HG02840 (cell line): ENCODE results near the gene RADIL.

ENCODE experiments used
- ATAC-seq: cut with Tn5 transposase; IDR thresholded peaks from one replicate; pipeline ENCODE4 v1.9.1; 2021; ENCODE audit warnings: mild to moderate bottlenecking, moderate library complexity, moderate number of reproducible peaks; ENCODE audit not compliant: unreplicated experiment, low FRiP score

RADIL gene

DNA sequence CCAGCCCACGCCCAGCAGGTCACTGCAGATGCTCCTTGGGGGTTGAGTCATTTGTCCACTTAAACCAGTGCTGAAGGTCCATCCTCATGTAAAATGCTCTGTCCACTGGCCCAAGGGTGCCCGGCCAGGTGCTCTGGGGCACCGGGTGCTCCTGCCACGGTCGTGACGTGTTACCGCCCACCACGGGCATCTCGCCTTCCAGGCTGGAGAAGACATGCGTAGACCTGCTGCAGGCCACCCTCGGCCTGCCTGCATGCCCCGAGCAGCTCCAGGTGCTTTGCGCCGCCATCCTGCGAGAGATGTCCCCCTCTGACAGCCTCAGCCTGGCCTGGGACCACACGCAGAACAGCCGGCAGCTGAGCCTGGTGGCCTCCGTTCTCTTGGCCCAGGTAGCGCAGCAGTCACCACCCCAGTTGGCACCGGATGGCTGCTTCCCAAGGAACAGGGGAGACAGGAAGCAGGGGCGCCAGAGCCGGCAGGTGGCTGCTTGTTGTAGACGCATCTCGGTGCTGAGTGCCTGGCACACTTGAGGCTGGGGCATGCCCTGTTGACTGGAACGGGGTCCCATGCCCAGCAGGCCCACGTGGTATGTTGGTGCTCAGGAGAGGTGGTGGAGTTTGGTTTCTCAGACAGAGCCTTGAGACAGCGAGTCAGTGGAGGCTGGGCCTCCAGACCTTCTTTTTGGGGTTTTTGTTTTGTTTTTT lies 102.0 kb downstream of the RADIL start:
- ATAC-seq = no peak

- ATAC-seq = no peak
Observed at GRCh38 chr7:4779118-4779517, 104.4 kb downstream of the RADIL start.

GRCh38 chr7:4775848-4776623 lies 107.5 kb downstream of the RADIL start:
- no peak for ATAC-seq

GRCh38 chr7:4775250-4775847 lies 108.2 kb downstream of the RADIL start, which contains the start of gene AP5Z1:
TSS of gene AP5Z1 (plus strand) at chr7:4775623. CDS start at chr7:4775716, 93 bp downstream.
- peak; percentile 90 for ATAC-seq

- ATAC-seq = peak; percentile 29
Observed at GRCh38 chr7:4774658-4775249, 108.8 kb downstream of the RADIL start.

DNA sequence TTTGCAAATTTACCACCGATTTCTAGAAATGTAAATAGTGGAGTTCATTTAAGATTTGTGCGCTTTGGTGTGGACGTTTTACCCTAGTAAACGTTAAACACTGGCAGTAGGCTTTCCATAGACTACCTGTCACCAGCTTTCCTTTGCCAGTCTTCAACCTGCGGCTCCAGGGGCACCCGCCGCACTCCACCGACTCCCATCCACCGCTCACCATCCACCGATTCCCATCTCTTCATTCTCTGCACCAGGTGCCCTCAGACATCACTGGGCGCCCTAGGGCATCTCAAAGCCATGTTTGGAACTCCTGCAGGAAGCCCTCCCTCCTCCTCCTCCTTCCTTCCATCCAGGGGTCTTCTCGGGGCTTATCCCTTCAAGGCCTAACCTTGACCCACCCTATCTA lies 109.5 kb downstream of the RADIL start:
- ATAC-seq = no peak

- ATAC-seq = no peak
Observed at GRCh38 chr7:4772306-4772705, 111.2 kb downstream of the RADIL start.

GRCh38 chr7:4771737-4772136 lies 111.8 kb downstream of the RADIL start:
- ATAC-seq = no peak

DNA sequence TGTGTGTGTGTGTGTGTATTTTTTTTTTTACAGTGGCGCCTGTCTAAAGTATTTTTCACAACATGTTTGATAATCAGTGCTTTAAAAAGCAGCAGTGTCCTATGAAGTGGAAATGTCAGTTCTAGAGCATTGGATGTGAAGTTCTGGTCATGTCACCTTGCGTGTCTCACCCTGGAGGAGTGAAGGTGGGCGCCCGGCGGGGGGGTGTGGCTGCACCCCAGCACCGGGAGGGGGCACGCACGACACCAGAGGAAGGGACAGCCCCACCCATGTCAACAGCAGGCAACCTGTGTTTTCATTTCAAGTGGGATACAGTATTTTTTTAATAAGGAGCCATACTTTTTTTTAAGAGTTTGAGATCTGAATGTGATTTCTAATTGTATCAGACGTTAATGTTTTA lies 112.6 kb downstream of the RADIL start:
- ATAC-seq = no peak

GRCh38 chr7:4769761-4770160 lies 113.8 kb downstream of the RADIL start:
- ATAC-seq = no peak

DNA sequence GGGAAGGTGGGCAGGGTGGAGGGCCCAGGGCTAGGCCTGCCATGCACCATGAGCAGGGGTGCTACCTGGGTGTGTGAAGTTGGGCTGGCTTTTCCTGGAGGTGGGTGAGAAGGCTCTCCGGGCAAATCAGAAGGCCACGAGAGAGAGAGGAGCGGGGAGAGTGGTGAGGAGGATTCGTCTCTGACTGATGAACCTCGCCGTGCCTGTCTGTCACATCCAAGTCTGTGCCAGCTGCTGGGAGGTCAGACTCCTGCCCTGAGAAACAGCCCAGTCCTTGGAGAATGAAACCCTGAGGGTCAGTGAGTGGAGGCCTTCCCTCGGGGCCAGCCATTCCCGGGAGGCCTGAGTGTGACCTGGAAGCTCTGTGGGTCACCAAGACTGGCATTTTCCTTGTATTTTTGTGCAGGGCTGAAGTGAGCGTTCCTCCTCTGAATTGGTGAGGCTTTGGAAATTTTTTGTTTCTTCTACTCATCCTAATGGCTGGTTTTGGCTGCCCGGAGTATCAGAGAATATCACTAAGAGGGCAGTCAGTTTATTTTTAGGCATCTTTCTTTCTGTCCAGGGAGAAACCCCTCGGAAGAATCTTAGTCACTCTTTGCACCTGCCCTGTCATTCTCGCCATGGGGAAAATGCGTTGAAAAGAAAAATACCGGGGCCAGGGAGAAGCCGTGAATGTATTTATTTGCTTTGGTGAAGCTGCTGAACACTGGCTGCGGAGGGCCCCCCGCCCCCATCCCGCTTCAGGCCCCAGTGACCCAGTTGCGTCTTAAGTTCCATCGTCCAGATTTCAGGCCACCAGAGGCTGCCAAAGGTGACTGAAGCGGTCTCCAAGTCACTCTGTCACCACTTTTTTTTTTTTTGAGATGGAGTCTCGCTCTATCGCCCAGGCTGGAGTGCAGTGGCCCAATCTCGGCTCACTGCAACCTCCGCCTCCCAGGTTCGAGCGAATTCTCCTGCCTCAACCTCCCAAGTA lies 114.6 kb downstream of the RADIL start:
- ATAC-seq = no peak

DNA sequence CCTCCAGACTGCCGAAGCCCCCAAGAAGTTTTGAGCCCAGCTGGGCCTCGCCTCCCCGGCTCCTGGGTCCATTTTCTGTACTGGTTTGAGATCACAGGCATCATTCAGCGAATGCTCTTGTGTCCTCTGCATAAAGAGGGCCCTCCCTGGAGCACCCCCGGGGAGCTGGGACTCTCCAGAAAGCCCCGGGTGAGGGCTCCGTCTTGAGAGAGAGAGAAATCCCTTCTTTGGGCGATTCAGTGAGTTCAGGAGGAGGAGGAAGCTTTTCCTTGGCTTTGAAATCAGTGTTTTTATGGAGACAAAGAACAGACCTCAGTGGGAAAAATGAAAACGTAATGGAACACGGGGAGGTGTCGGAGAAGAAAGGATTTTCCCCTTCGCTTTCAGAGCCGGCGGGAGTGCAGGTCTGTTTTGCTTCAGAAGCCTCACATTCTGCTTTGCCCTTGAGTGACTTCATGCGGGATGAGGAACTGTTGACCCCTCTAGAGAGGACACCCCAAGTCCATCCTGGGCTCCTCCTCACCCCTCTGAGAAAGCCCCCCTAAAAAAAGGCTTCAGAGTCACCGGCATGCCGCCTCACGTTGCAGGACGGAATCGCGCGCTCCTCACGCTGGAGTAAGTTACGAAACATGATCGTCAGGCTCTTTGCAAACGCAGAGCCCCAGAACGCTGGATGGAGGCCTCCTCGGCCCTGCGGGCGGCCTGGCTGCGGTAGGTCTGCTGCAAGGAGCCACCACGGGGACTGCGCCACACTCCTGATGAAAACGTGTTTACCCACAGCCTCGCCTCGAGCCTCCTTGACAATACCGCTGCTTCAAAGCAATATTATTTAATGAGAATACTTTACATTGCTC lies 116.6 kb downstream of the RADIL start:
- ATAC-seq = no peak

DNA sequence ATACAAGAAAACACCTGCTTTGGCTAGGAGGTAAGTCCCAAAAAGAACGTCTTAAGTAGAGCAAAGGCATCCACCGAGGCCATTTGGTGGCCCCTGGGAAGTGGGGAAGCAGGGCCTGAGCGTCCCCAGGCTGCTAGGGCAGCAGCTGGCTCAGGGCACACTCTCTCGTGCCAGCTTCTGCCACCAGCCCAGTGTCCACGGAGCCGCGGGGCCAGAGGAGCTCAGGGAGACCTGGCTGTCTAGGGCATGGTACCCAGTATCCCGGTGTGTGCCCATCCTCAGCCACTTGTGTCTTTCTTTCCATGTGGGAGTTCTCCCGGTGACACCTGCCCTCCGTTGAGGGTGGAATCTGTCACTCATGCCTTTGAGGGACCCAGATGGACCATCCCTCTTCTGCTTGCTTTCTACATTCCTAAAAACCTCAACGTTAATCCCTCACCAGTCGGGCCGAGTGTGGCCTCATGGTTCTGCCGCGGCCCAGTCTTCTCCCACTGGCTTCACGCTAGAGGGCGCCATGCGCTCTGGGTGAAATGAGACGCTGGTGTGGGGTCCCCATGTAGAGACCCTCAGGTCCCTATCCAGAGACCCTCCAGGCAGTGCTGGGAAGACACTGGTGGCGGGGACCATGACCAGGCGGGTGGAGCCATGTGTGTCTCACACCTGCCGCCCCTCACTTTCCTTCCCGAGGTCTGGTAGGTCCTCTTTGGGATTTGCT lies 117.6 kb downstream of the RADIL start:
- ATAC-seq = no peak

DNA sequence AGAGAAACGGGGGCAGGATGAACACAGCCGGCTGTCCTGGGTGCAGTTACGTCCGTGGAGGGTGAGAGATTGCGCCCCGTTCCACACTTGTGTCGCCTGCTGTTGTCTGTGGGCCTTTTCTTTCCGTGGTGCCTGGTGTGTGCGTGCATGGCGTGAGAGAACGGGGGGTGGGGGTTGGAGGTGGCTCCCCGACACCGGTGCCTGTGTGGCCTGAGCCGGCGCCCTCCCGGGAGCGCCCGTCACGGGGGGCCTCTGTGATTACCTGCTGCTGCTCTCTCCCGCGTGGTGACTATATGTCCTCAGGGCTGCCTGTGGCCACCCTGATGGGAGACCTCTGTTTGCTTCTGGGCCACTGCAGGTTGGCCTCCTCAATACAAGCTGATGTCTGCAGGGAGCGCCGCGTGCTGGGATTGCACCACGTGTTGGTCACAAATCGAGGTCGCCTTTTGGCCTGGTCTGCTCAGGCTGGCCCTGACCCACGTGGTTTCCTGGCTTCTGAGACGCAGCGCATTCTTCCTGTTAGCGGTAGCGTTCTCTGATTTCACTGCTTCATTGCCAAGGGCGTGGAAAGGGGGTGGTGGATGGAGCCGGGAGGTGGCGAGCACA lies 119.0 kb downstream of the RADIL start:
- no peak for ATAC-seq

GRCh38 chr7:4763794-4764185 lies 119.7 kb downstream of the RADIL start:
- ATAC-seq = no peak

DNA sequence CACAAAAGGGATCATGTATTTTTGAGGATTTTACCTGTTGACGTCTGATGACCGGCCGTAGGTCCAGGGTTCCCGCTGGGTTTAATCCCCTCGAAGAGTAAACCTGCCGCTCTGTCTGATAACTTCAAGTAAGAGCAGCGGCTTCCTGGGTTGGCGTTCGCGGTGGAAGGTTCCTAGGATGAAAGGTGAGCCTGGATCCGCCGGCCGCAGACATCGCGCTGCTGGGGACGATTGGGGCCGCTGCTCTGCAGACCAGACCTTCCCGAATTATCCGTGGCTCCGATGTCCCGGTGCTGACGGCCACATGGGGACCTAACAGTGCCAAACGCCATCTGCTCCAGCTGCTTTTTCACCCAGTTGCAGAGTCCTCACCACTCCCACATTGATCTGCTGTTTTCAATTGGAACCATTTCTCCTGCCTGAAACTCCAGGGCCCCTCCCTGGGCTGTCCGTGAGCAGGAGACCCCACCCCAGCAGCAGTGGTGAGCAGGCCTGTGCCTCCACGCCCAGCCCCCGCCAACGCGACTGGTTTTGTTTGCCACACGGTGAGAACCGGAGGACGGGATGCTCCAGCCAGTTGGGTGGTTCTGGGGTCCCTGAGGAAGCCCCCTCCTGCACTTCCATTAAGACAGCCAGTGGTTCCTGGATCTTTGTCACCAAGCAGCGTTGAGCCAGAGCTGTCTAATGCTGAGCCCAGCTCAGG lies 120.3 kb downstream of the RADIL start:
- ATAC-seq = no peak
